WTC11 (cell line): Measurements from ENCODE around the gene EVC2. TPM values are rescaled to one million over a fixed set of nuclear protein-coding genes. Genes with fewer than 3 reads are reported as not detected.

Experiments used
- ATAC-seq: fragments of 200-7000 bp; cut with Tn5 transposase; 2 replicates; pipeline ENCODE4 v1.10.0; 2021; ENCODE audit warnings: mild to moderate bottlenecking, moderate library complexity
- CTCF ChIA-PET: fragments of 300-600 bp; sonication (Branson Sonifier 250); formaldehyde crosslinking; loops from one replicate; lab custom pipeline; 2021; ENCODE audit warnings: antibody characterized with exemption; lab: Charles Lee
- POLR2A ChIA-PET: fragments of 350-600 bp; sonication (Branson Sonifier 250); formaldehyde crosslinking; loops from one replicate; lab custom pipeline; 2021; ENCODE audit warnings: antibody characterized with exemption; lab: Charles Lee
- DNase-seq: peaks from one replicate; pipeline ENCODE4 v3.0.0; 2021; ENCODE audit warnings: low spot score
- H3K27ac Mint-ChIP-seq: 2 replicates; pipeline ENCODE4 v1.8.0; 2021; ENCODE audit warnings: mixed read lengths
- H3K27me3 Mint-ChIP-seq: 2 replicates; pipeline ENCODE4 v1.8.0; 2021; ENCODE audit warnings: low read depth, mild to moderate bottlenecking, moderate library complexity, mixed read lengths
- H3K36me3 Mint-ChIP-seq: 2 replicates; pipeline ENCODE4 v1.8.0; 2021; ENCODE audit warnings: mixed read lengths
- H3K4me1 Mint-ChIP-seq: 2 replicates; pipeline ENCODE4 v1.8.0; 2022; ENCODE audit warnings: mixed read lengths
- H3K4me3 Mint-ChIP-seq: 2 replicates; pipeline ENCODE4 v1.8.0; 2021; ENCODE audit warnings: mild to moderate bottlenecking, moderate library complexity, mixed read lengths
- H3K9me3 Mint-ChIP-seq: 2 replicates; pipeline ENCODE4 v1.8.0; 2021; ENCODE audit warnings: mixed read lengths
- AFF4 ChIP-seq: sonication (generic); formaldehyde crosslinking; IDR thresholded peaks from 2 replicates; pipeline ENCODE4 v1.8.1; 2023; ENCODE audit warnings: mild to moderate bottlenecking, missing genetic modification reagents, borderline replicate concordance
- CREM ChIP-seq: sonication (generic); formaldehyde crosslinking; IDR thresholded peaks from 2 replicates; pipeline ENCODE4 v1.8.1; 2022; ENCODE audit warnings: mild to moderate bottlenecking, missing genetic modification reagents, moderate library complexity
- E2F5 ChIP-seq: sonication (generic); formaldehyde crosslinking; IDR thresholded peaks from 2 replicates; pipeline ENCODE4 v1.8.1; 2022; ENCODE audit warnings: mild to moderate bottlenecking, moderate library complexity, missing genetic modification reagents
- ESRRA ChIP-seq: sonication (generic); formaldehyde crosslinking; IDR thresholded peaks from 2 replicates; pipeline ENCODE4 v1.8.1; 2022; ENCODE audit warnings: mild to moderate bottlenecking, missing genetic modification reagents, borderline replicate concordance
- ETV6 ChIP-seq: sonication (generic); formaldehyde crosslinking; IDR thresholded peaks from 2 replicates; pipeline ENCODE4 v1.8.1; 2022; ENCODE audit warnings: mild to moderate bottlenecking, missing genetic modification reagents
- FOXJ3 ChIP-seq: sonication (generic); formaldehyde crosslinking; IDR thresholded peaks from 2 replicates; pipeline ENCODE4 v1.9.0; 2021; ENCODE audit warnings: missing genetic modification reagents, mild to moderate bottlenecking, borderline replicate concordance
- GRHL2 ChIP-seq: fragments of 250-450 bp; sonication (Bioruptor Pico); IDR thresholded peaks from 2 replicates; pipeline ENCODE4 v1.8.0; 2022; ENCODE audit warnings: mild to moderate bottlenecking, moderate library complexity; ENCODE audit not compliant: insufficient replicate concordance, severe bottlenecking
- IRF1 ChIP-seq: sonication (generic); formaldehyde crosslinking; IDR thresholded peaks from 2 replicates; pipeline ENCODE4 v1.8.0; 2023; ENCODE audit warnings: missing genetic modification reagents
- IRF2 ChIP-seq: sonication (generic); formaldehyde crosslinking; IDR thresholded peaks from 2 replicates; pipeline ENCODE4 v1.8.0; 2022; ENCODE audit warnings: low read depth, missing genetic modification reagents, borderline replicate concordance
- JUN ChIP-seq: sonication (generic); formaldehyde crosslinking; IDR thresholded peaks from 2 replicates; pipeline ENCODE4 v1.8.0; 2023; ENCODE audit warnings: mild to moderate bottlenecking, missing genetic modification reagents
- MAX ChIP-seq: sonication (generic); formaldehyde crosslinking; IDR thresholded peaks from 2 replicates; pipeline ENCODE4 v1.8.0; 2022; ENCODE audit warnings: mild to moderate bottlenecking, missing genetic modification reagents
- PRRX2 ChIP-seq: fragments of 250-450 bp; sonication (Bioruptor Pico); IDR thresholded peaks from 2 replicates; pipeline ENCODE4 v1.8.0; 2021; ENCODE audit warnings: mild to moderate bottlenecking
- SMAD3 ChIP-seq: sonication (generic); formaldehyde crosslinking; IDR thresholded peaks from 2 replicates; pipeline ENCODE4 v1.8.0; 2022; ENCODE audit warnings: missing genetic modification reagents, mild to moderate bottlenecking, borderline replicate concordance
- TEAD1 ChIP-seq: sonication (generic); formaldehyde crosslinking; IDR thresholded peaks from 2 replicates; pipeline ENCODE4 v1.8.0; 2022; ENCODE audit warnings: mild to moderate bottlenecking, missing genetic modification reagents
- TEAD4 ChIP-seq: sonication (generic); formaldehyde crosslinking; IDR thresholded peaks from 2 replicates; pipeline ENCODE4 v1.8.0; 2022; ENCODE audit warnings: mild to moderate bottlenecking, missing genetic modification reagents
- ZBTB21 ChIP-seq: sonication (generic); formaldehyde crosslinking; IDR thresholded peaks from 2 replicates; pipeline ENCODE4 v1.8.1; 2023; ENCODE audit warnings: mild to moderate bottlenecking, missing genetic modification reagents, borderline replicate concordance
- ZBTB43 ChIP-seq: sonication (generic); formaldehyde crosslinking; IDR thresholded peaks from 2 replicates; pipeline ENCODE4 v1.8.1; 2023; ENCODE audit warnings: mild to moderate bottlenecking, missing genetic modification reagents
- ZNF232 ChIP-seq: sonication (generic); formaldehyde crosslinking; IDR thresholded peaks from 2 replicates; pipeline ENCODE4 v1.8.0; 2022; ENCODE audit warnings: mild to moderate bottlenecking, missing genetic modification reagents
- total RNA-seq: library from RNA; stranded (reverse); gene quantifications from 3 replicates; pipeline ENCODE4 v1.2.3, GENCODE V29; 2021
- TF ChIP-seq, protein P1 (sequence below): sonication (generic); formaldehyde crosslinking; IDR thresholded peaks from 2 replicates; pipeline ENCODE4 v1.8.0; 2023; ENCODE audit warnings: missing genetic modification reagents, mild to moderate bottlenecking, borderline replicate concordance
- TF ChIP-seq, protein P2 (sequence below): sonication (generic); formaldehyde crosslinking; conservative IDR thresholded peaks from 2 replicates; pipeline ENCODE4 v1.8.1; 2022; ENCODE audit warnings: mild to moderate bottlenecking, missing genetic modification reagents
- TF ChIP-seq, protein P3 (sequence below): sonication (generic); formaldehyde crosslinking; IDR thresholded peaks from 2 replicates; pipeline ENCODE4 v1.8.1; 2022; ENCODE audit warnings: missing genetic modification reagents, borderline replicate concordance

EVC2 gene
- total RNA-seq, 1 experiment from 2014 or later = 4.8 TPM

DNA sequence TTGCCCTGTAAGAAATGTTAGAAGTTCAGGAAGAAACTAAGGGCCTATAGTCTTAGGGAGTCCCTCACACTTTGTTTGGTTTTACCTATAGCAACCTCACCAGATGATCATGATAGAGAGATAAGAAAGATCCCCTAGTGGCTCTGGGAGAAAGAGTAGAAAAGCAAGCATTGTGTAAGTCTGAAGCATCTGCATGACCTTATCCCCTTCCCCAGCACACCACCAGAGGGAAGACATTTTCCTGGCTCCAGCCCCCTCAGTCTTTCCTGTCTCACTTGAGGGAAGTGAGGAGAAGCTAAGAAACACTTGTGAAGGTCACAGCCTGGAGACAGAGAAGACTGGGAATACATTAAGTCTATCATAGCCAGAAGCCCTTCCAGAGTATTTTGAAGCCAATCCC, 154.0 kb downstream of the EVC2 start:
- DNase-seq = no peak
- POLR2A ChIA-PET = interaction anchor here (0.6 kb wide), 1 partner anchor 98 kb away, joined by 4 read pairs; no protein-coding TSS in a partner anchor
- no peak overlapping the region for H3K27ac Mint-ChIP-seq
- peak; percentile 88 for ATAC-seq
- no peak for TF ChIP-seq ZNF232
- TF ChIP-seq, protein P1, sequence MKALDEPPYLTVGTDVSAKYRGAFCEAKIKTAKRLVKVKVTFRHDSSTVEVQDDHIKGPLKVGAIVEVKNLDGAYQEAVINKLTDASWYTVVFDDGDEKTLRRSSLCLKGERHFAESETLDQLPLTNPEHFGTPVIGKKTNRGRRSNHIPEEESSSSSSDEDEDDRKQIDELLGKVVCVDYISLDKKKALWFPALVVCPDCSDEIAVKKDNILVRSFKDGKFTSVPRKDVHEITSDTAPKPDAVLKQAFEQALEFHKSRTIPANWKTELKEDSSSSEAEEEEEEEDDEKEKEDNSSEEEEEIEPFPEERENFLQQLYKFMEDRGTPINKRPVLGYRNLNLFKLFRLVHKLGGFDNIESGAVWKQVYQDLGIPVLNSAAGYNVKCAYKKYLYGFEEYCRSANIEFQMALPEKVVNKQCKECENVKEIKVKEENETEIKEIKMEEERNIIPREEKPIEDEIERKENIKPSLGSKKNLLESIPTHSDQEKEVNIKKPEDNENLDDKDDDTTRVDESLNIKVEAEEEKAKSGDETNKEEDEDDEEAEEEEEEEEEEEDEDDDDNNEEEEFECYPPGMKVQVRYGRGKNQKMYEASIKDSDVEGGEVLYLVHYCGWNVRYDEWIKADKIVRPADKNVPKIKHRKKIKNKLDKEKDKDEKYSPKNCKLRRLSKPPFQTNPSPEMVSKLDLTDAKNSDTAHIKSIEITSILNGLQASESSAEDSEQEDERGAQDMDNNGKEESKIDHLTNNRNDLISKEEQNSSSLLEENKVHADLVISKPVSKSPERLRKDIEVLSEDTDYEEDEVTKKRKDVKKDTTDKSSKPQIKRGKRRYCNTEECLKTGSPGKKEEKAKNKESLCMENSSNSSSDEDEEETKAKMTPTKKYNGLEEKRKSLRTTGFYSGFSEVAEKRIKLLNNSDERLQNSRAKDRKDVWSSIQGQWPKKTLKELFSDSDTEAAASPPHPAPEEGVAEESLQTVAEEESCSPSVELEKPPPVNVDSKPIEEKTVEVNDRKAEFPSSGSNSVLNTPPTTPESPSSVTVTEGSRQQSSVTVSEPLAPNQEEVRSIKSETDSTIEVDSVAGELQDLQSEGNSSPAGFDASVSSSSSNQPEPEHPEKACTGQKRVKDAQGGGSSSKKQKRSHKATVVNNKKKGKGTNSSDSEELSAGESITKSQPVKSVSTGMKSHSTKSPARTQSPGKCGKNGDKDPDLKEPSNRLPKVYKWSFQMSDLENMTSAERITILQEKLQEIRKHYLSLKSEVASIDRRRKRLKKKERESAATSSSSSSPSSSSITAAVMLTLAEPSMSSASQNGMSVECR (CRISPR knock-in tag) = no peak
- TF ChIP-seq SMAD3 (CRISPR knock-in tag) = no peak
- no peak for TF ChIP-seq IRF2
- no peak for TF ChIP-seq CREM (CRISPR knock-in tag)
- TF ChIP-seq TEAD1 (CRISPR knock-in tag) = no peak
- TF ChIP-seq, protein P2, sequence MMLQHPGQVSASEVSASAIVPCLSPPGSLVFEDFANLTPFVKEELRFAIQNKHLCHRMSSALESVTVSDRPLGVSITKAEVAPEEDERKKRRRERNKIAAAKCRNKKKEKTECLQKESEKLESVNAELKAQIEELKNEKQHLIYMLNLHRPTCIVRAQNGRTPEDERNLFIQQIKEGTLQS = no peak
- TF ChIP-seq, protein P3, sequence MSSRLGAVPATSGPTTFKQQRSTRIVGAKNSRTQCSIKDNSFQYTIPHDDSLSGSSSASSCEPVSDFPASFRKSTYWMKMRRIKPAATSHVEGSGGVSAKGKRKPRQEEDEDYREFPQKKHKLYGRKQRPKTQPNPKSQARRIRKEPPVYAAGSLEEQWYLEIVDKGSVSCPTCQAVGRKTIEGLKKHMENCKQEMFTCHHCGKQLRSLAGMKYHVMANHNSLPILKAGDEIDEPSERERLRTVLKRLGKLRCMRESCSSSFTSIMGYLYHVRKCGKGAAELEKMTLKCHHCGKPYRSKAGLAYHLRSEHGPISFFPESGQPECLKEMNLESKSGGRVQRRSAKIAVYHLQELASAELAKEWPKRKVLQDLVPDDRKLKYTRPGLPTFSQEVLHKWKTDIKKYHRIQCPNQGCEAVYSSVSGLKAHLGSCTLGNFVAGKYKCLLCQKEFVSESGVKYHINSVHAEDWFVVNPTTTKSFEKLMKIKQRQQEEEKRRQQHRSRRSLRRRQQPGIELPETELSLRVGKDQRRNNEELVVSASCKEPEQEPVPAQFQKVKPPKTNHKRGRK (CRISPR knock-in tag) = no peak
- TF ChIP-seq ZBTB21 (CRISPR knock-in tag) = no peak
- no peak for TF ChIP-seq GRHL2 (CRISPR knock-in tag)
- TF ChIP-seq ESRRA = no peak
- no peak for TF ChIP-seq FOXJ3 (CRISPR knock-in tag)
- no peak for TF ChIP-seq IRF1 (CRISPR knock-in tag)
- TF ChIP-seq ETV6 = no peak
- no peak for TF ChIP-seq TEAD4 (CRISPR knock-in tag)
- no peak for TF ChIP-seq MAX (CRISPR knock-in tag)
- TF ChIP-seq, all 79 proteins: peak for 0
- CTCF ChIA-PET = interaction anchor here (1.0 kb wide), 1 partner anchor 99 kb away, joined by 3 read pairs; no protein-coding TSS in a partner anchor
- Mint-ChIP-seq H3K27me3 (peaks cover 3% of the 10 kb centered on the region; the same call in 1 of the 2 replicates), H3K4me1 (no peaks in the 10 kb centered on the region; the same call in 1 of the 2 replicates), H3K4me3 (no peak overlapping the region), H3K36me3 (peaks cover 40% of the 10 kb centered on the region), H3K9me3 (peaks cover 49% of the 10 kb centered on the region)

GRCh38 chr4:5553801-5554200, 154.6 kb downstream of the EVC2 start:
- DNase-seq (no peak), ATAC-seq (no peak)
- CTCF ChIA-PET = interaction anchor here (1.0 kb wide), 1 partner anchor 100 kb away, joined by 3 read pairs; no protein-coding TSS in a partner anchor
- H3K36me3 Mint-ChIP-seq = peaks cover 43% of the 10 kb centered on the region
- POLR2A ChIA-PET = no interaction called here
- no peak overlapping the region for H3K4me3 Mint-ChIP-seq
- H3K27ac Mint-ChIP-seq = no peak overlapping the region
- H3K4me1 Mint-ChIP-seq = no peaks in the 10 kb centered on the region; the same call in 1 of the 2 replicates
- peaks cover 52% of the 10 kb centered on the region for H3K9me3 Mint-ChIP-seq
- peaks cover 3% of the 10 kb centered on the region; the same call in 1 of the 2 replicates for H3K27me3 Mint-ChIP-seq
- no peak for TF ChIP-seq E2F5 (CRISPR knock-in tag)
- no peak for TF ChIP-seq ZNF232
- TF ChIP-seq PRRX2 (CRISPR knock-in tag) = no peak
- no peak for TF ChIP-seq ZBTB43 (CRISPR knock-in tag)
- no peak for TF ChIP-seq JUN
- TF ChIP-seq, protein P2 = no peak
- no peak for TF ChIP-seq AFF4 (CRISPR knock-in tag)
